BJ (cell line): ENCODE measurements around the gene HBD. TPM values are rescaled to one million over a fixed set of nuclear protein-coding genes. Genes with fewer than 3 reads are reported as not detected.
A peak's percentile ranks its signal among the peaks of the same experiment; 100 is the strongest.

ENCODE experiments used
- CTCF ChIA-PET: fragments of 350-600 bp; formaldehyde crosslinking; extraction: SDS; loops from one replicate; lab custom pipeline; 2021; ENCODE audit warnings: antibody characterized with exemption, inconsistent platforms; lab: Yijun Ruan, JAX
- POLR2A ChIA-PET: fragments of 300-600 bp; sonication (Branson Sonifier 250); formaldehyde crosslinking; extraction: SDS; loops from one replicate; lab custom pipeline; 2021; ENCODE audit warnings: antibody characterized with exemption; lab: Charles Lee
- DNase-seq: peaks from one replicate; pipeline ENCODE4 v3.0.0-alpha.2; 2011; ENCODE audit warnings: low read depth
- H3K27me3 ChIP-seq: 2 replicates; pipeline ENCODE4 v1.6.0; 2011; ENCODE audit warnings: low read length; ENCODE audit not compliant: control insufficient read depth, insufficient read depth
- H3K36me3 ChIP-seq: 2 replicates; pipeline ENCODE4 v1.5.1; 2011; ENCODE audit warnings: low read length; ENCODE audit not compliant: control insufficient read depth, insufficient read depth
- H3K4me3 ChIP-seq: 2 replicates; pipeline ENCODE4 v1.5.1; 2011; ENCODE audit warnings: low read depth, mild to moderate bottlenecking, control low read depth, low read length
- polyA plus RNA-seq: library from polyadenylated mRNA; depleted of rRNA; stranded (reverse); fragments of >200 nt; gene quantifications from 2 replicates; pipeline ENCODE4 v1.2.3, GENCODE V29; 2011
- TF ChIP-seq, protein P1 (sequence below): IDR thresholded peaks from 2 replicates; pipeline ENCODE4 v1.5.1; 2011; ENCODE audit warnings: low read depth, mild to moderate bottlenecking, control low read depth, inconsistent platforms, low read length, moderate library complexity; ENCODE audit not compliant: insufficient read depth

The HBD gene
- polyA plus RNA-seq, 1 experiment: 1.0 TPM

DNA sequence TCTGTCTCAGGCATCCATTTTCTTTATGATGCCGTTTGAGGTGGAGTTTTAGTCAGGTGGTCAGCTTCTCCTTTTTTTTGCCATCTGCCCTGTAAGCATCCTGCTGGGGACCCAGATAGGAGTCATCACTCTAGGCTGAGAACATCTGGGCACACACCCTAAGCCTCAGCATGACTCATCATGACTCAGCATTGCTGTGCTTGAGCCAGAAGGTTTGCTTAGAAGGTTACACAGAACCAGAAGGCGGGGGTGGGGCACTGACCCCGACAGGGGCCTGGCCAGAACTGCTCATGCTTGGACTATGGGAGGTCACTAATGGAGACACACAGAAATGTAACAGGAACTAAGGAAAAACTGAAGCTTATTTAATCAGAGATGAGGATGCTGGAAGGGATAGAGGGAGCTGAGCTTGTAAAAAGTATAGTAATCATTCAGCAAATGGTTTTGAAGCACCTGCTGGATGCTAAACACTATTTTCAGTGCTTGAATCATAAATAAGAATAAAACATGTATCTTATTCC, 46.4 kb upstream of the HBD start:
- TF ChIP-seq, protein P1, sequence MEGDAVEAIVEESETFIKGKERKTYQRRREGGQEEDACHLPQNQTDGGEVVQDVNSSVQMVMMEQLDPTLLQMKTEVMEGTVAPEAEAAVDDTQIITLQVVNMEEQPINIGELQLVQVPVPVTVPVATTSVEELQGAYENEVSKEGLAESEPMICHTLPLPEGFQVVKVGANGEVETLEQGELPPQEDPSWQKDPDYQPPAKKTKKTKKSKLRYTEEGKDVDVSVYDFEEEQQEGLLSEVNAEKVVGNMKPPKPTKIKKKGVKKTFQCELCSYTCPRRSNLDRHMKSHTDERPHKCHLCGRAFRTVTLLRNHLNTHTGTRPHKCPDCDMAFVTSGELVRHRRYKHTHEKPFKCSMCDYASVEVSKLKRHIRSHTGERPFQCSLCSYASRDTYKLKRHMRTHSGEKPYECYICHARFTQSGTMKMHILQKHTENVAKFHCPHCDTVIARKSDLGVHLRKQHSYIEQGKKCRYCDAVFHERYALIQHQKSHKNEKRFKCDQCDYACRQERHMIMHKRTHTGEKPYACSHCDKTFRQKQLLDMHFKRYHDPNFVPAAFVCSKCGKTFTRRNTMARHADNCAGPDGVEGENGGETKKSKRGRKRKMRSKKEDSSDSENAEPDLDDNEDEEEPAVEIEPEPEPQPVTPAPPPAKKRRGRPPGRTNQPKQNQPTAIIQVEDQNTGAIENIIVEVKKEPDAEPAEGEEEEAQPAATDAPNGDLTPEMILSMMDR: no peak
- Histone ChIP-seq H3K27me3 (no peaks in the 10 kb centered on the region), H3K4me3 (no peak overlapping the region), H3K36me3 (no peaks in the 10 kb centered on the region)
- CTCF ChIA-PET: interaction anchor here (0.6 to 3.3 kb wide), 3 partner anchors 8 to 79 kb away, joined by 3 to 11 read pairs (median 5); no protein-coding TSS in a partner anchor
- peak; percentile 97 for DNase-seq
- POLR2A ChIA-PET: no interaction called here

DNA sequence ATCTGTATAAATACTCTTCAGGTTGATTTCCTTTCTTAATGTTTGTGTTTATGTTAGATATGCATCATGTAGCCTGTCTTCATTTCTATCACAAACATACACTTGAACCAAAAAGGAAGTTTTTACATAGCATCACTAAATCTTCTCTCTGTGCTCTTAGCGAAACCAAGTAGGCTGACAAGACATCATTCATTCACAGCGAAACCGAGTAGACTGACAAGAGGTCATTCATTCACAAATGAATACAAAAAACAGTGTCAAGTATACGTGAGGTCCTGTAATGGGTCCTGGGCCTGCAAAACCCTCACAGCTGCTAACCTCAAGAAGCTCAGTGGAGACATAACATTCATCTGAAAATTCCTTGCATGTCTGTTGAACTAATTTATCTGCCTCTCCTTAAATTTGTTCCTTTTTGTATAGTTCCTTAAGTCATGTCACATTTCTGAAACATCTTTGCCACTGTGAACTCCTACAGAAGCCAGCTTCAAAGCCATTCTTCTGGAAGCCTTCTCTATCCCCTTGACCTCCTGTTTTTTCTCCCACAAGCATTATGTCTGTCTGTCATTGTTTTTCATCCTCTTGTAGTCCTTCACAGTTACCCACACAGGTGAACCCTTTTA, 45.3 kb upstream of the HBD start:
- DNase-seq: no peak
- Histone ChIP-seq H3K36me3 (no peaks in the 10 kb centered on the region), H3K4me3 (no peak overlapping the region), H3K27me3 (no peaks in the 10 kb centered on the region)
- CTCF ChIA-PET: interaction anchor here (1.0 to 3.3 kb wide), 3 partner anchors 9 to 85 kb away, joined by 3 to 11 read pairs (median 5); no protein-coding TSS in a partner anchor
- POLR2A ChIA-PET: no interaction called here
- TF ChIP-seq, protein P1: no peak

DNA sequence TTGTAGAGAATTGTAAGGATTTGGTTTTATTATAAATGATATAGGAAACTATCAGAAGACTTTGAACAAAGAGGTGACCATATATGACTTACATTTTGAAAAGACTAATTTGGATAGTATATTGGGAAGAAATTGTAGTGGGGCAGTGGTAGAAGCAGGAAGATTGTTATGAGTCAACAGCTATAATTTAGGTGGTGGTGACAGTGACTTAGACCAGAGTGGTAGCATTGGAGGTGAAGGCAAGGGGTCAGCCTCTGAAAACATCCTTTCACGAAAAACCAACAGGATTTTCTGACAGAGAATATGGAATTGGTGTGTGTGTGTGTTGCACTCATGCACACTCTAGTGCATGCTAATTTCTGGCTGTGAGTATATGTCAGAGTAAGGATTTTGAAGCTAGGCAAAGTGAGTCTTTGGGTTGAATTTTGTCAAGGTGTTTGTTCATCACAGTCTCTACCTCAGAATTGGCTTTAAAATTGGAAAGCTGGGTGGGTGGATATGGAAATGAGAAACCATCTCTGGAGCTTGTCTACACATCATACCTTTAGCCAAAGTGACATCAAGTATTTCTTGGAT, 43.6 kb upstream of the HBD start:
- no peak for DNase-seq
- ChIA-PET CTCF (interaction anchor here (1.2 to 3.3 kb wide), 3 partner anchors 11 to 17 kb away, joined by 3 to 11 read pairs (median 5); no protein-coding TSS in a partner anchor), POLR2A (interaction anchor here (0.6 kb wide), 1 partner anchor 10 kb away, joined by 3 read pairs; no protein-coding TSS in a partner anchor)
- Histone ChIP-seq H3K4me3 (no peak overlapping the region), H3K27me3 (no peaks in the 10 kb centered on the region), H3K36me3 (no peaks in the 10 kb centered on the region)
- TF ChIP-seq, protein P1: no peak

DNA sequence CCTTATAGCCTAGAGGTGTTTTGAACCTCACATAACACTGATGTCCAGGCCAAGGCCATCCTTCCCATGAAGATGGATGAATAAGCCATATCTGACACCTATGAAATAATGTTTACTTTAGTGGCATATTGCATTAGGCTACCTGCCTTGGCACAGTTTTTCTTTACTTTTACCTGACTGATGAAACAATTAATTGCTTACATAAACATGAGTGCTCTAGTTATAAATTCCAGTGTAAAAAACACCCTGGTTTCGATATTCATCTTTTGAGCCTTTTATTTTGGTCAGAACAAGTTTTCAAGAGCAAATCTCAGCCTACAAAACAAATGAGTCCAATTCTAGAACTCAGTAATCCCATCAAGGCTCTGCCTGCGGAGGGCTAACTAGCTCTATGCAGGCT, 42.4 kb upstream of the HBD start:
- no peaks in the 10 kb centered on the region for H3K27me3 ChIP-seq
- ChIA-PET CTCF (interaction anchor here (0.6 kb wide), 1 partner anchor 1427 kb away, joined by 3 read pairs; no protein-coding TSS in a partner anchor), POLR2A (no interaction called here)
- no peaks in the 10 kb centered on the region for H3K36me3 ChIP-seq
- no peak overlapping the region for H3K4me3 ChIP-seq
- TF ChIP-seq, protein P1: no peak
- DNase-seq: no peak
